Measurements from ENCODE around the gene AOAH.
"Not testable (repeated sequence)": the region's sequence is repeated elsewhere in the genome, so short reads cannot be mapped to it uniquely, and the experiment has no call there.

Gene AOAH

GRCh38 chr7:36513393-36513792 is 210.9 kb downstream of the AOAH start:
- no peak overlapping the region for H3K4me3 ChIP-seq (ENCODE audit: control insufficient read depth, low read depth, low read length)
- no peak for DNase-seq (ENCODE audit: low read depth)
- TF ChIP-seq, protein P1, sequence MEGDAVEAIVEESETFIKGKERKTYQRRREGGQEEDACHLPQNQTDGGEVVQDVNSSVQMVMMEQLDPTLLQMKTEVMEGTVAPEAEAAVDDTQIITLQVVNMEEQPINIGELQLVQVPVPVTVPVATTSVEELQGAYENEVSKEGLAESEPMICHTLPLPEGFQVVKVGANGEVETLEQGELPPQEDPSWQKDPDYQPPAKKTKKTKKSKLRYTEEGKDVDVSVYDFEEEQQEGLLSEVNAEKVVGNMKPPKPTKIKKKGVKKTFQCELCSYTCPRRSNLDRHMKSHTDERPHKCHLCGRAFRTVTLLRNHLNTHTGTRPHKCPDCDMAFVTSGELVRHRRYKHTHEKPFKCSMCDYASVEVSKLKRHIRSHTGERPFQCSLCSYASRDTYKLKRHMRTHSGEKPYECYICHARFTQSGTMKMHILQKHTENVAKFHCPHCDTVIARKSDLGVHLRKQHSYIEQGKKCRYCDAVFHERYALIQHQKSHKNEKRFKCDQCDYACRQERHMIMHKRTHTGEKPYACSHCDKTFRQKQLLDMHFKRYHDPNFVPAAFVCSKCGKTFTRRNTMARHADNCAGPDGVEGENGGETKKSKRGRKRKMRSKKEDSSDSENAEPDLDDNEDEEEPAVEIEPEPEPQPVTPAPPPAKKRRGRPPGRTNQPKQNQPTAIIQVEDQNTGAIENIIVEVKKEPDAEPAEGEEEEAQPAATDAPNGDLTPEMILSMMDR (IDR thresholded peaks at IDR 0.05; ENCODE audit: control insufficient read depth, insufficient read depth, low read depth, low read length, missing control alignments): no peak

DNA sequence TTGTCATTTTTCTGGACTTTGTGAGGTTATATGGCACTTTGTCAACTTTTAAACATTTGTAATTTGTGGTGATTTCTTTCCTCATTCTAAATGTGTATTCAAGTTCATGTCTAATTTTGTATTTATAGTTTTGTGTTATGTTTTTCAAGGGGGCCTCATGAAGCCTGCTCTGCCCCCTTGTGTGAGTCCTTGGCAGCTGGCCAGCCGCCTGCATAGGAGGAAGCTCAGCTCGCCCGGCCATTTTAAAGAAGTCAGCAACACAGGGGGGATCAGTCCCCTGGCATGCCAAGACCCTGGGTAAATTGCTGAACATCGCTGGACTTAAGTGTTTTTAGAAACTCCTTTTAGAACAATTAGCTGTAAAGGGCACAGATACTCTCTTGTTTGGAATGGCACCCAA is 211.7 kb downstream of the AOAH start:
- TF ChIP-seq, protein P1 (IDR thresholded peaks at IDR 0.05; ENCODE audit: control insufficient read depth, insufficient read depth, low read depth, low read length, missing control alignments): no peak
- DNase-seq (ENCODE audit: low read depth): no peak
- H3K4me3 ChIP-seq (ENCODE audit: control insufficient read depth, low read depth, low read length): no peak overlapping the region

GRCh38 chr7:36509962-36510361 is 214.3 kb downstream of the AOAH start:
- no peak for DNase-seq (ENCODE audit: low read depth)
- TF ChIP-seq, protein P1 (IDR thresholded peaks at IDR 0.05; ENCODE audit: control insufficient read depth, insufficient read depth, low read depth, low read length, missing control alignments): no peak
- no peak overlapping the region for H3K4me3 ChIP-seq (ENCODE audit: control insufficient read depth, low read depth, low read length)

DNA sequence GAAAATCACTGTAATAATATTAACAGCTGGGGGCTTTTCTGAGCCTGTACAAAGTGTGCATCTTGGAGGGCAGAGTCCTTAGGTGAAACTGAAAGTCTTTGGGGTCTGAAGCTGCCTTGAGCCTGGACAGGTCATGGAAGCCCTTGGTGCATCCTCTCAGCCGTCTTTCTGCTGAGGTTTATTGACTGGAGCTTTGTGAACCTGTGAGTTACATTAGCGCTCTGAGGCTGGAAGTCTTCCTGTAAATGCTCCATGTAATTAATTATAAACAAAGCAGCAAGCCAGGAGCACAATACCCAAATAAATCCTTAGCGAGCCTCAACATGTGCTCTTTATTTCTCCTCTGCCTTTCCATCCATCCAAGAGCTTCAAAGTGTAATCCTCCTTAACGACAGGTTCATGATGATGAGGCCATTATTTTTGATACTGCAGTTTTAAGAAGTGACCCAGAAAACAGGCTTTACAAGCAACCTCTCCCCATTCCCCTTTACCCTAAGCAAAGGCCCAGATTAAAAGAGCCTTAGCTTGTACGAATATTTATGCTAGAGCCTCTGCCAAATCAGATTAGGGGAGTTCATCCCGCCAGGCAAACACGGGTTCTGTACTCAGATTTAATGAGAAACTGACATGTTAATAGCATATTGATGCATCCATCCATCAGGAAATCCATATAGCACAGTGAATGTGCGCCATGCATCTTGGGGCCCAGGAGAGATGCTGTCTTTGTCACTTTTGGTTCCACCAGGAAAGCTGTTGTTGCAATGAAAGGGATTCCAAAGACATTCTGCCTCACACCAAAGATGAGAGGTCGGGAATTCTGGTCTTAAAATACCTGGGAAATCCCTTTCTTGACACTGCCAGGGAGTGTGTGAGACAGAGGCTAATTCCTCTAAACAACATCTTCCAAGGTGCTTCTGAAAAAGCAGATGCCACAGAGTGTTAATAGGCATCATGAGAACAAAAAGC is 216.5 kb downstream of the AOAH start:
- TF ChIP-seq, protein P1 (IDR thresholded peaks at IDR 0.05; ENCODE audit: control insufficient read depth, insufficient read depth, low read depth, low read length, missing control alignments): no peak
- DNase-seq (ENCODE audit: low read depth): no peak
- H3K4me3 ChIP-seq (ENCODE audit: control insufficient read depth, low read depth, low read length): no peak overlapping the region

DNA sequence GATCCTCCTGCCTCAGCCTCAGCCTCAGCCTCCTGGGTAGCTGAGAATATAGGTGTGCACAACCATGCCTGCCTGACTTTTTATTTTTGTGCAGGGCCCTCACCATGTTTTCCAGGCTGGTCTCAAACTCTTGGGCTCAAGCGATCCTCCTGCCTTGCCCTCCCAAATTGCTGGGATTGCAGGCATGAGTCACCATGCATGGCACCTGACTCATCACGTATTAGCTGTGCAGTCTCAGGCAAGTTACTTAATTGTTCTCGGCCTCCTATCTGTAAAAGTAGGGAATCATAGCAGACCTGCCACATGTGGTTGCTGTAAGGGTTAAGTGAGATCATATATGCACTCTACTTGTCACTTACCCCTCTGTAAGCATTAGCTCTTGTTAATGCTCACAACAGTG is 217.5 kb downstream of the AOAH start:
- no peak overlapping the region for H3K4me3 ChIP-seq (ENCODE audit: control insufficient read depth, low read depth, low read length)
- TF ChIP-seq, protein P1 (IDR thresholded peaks at IDR 0.05; ENCODE audit: control insufficient read depth, insufficient read depth, low read depth, low read length, missing control alignments): no peak
- no peak for DNase-seq (ENCODE audit: low read depth)

DNA sequence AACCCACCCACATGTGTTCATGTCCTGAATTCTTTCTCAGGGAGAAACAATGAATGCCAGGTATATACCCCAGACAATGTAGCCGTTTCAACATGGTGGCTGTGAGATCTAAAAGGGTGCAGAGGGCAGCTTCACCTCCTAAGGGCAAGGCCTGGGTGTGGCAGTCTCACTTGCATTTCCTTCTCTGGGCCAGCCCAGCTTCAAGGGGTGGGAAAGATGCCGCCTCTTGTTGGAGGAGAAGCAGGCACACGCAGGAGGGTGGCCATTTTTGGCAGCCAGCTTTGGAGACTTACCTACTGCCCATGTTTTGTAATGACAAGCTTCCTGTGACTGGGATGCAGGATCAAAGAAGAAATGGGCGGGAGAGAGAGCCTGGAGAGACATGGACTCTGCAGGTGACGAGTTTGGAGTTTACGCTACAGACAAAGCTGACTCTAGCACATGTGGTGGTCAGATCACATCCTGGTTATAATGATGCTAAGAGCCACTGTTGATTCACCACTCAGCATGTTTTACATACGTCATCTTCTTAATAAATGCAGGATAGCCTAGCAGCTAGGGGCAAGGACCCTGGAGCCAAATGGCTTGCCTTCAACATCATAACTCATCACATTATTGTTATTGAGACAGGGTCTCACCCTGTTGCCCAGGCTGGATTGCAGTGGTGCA is 218.0 kb downstream of the AOAH start:
- TF ChIP-seq, protein P1 (IDR thresholded peaks at IDR 0.05; ENCODE audit: control insufficient read depth, insufficient read depth, low read depth, low read length, missing control alignments): no peak

GRCh38 chr7:36504617-36505016 is 219.7 kb downstream of the AOAH start:
- H3K4me3 ChIP-seq (ENCODE audit: control insufficient read depth, low read depth, low read length); DNase-seq (ENCODE audit: low read depth): not testable (repeated sequence)

More for the DNA sequence above, 218.0 kb downstream of the AOAH start:
- no peak for DNase-seq (ENCODE audit: low read depth)
- no peak overlapping the region for H3K4me3 ChIP-seq (ENCODE audit: control insufficient read depth, low read depth, low read length)

DNA sequence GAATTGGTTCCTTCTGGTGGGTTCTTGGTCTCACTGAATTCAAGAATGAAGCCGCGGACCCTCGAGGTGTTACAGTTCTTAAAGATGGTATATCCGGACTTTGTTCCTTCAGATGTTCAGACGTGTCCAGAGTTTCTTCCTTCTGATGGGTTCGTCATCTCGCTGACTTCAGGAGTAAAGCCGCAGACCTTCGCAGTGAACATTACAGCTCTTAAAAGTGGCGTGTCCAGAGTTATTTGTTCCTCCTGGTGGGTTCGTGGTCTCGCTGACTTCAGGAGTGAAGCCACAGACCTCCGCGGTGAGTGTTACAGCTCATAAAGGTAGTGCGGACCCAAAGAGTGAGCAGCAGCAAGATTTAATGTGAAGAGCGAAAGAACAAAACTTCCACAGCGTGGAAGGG is 220.1 kb downstream of the AOAH start:
- not testable (repeated sequence) for H3K4me3 ChIP-seq (ENCODE audit: control insufficient read depth, low read depth, low read length); DNase-seq (ENCODE audit: low read depth)

All from AG09309 (cell line).